Keratinocyte (primary cell): ENCODE measurements around the gene PKD2. TPM values are rescaled to one million over a fixed set of nuclear protein-coding genes. Genes with fewer than 3 reads are reported as not detected.
"Not testable (repeated sequence)": the region's sequence is repeated elsewhere in the genome, so short reads cannot be mapped to it uniquely, and the experiment has no call there.

Source experiments
- DNase-seq: peaks from one replicate; pipeline ENCODE4 v3.0.0-alpha.2; 2011; ENCODE audit warnings: low read depth, missing footprints, low spot score
- FAIRE-seq: peaks from 2 replicates; lab custom pipeline; 2011; peaks lifted over from hg19 to GRCh38; lab: Jason Lieb, UNC
- H2AFZ ChIP-seq: 2 replicates; pipeline ENCODE4 v1.6.0; 2012; ENCODE audit warnings: low read length, control low read depth, inconsistent platforms; ENCODE audit not compliant: control insufficient read depth
- H3K27ac ChIP-seq: 2 replicates; pipeline ENCODE4 v1.5.1; 2011; ENCODE audit warnings: low read length; ENCODE audit not compliant: control insufficient read depth, insufficient read depth
- H3K27me3 ChIP-seq: 3 replicates; pipeline ENCODE4 v1.6.0; 2011; ENCODE audit warnings: low read length; ENCODE audit not compliant: control insufficient read depth, insufficient read depth; ENCODE audit errors: extremely low read depth
- H3K36me3 ChIP-seq, 2 experiments: 2 replicates in 1 of 2; 3 replicates in 1 of 2; pipeline ENCODE4 v1.5.1; 2011; ENCODE audit warnings: low read length in 2 of 2, mild to moderate bottlenecking in 1 of 2; ENCODE audit not compliant: control insufficient read depth in 2 of 2, insufficient read depth in 2 of 2; ENCODE audit errors: extremely low read depth in 1 of 2
- H3K4me1 ChIP-seq: 3 replicates; pipeline ENCODE4 v1.5.1; 2011; ENCODE audit warnings: low read length; ENCODE audit not compliant: control insufficient read depth, insufficient read depth; ENCODE audit errors: extremely low read depth
- H3K4me2 ChIP-seq: 3 replicates; pipeline ENCODE4 v1.6.0; 2011; ENCODE audit warnings: low read depth, low read length; ENCODE audit not compliant: control insufficient read depth, insufficient read depth; ENCODE audit errors: extremely low read depth
- H3K4me3 ChIP-seq, 3 experiments: fragments of 200-600 bp in 1 of 3; sonication (generic) in 1 of 3; 2 replicates in 2 of 3; 3 replicates in 1 of 3; pipeline ENCODE4 v1.5.1; 2011 to 2016; ENCODE audit warnings: low read length in 3 of 3, mild to moderate bottlenecking in 3 of 3, control low read depth in 2 of 3, inconsistent platforms in 1 of 3, low read depth in 1 of 3, mixed read lengths in 1 of 3, mixed run types in 1 of 3, moderate library complexity in 1 of 3; ENCODE audit not compliant: control insufficient read depth in 2 of 3, insufficient read depth in 2 of 3; ENCODE audit errors: extremely low read depth in 1 of 3
- H3K79me2 ChIP-seq: 2 replicates; pipeline ENCODE4 v1.6.0; 2012; ENCODE audit warnings: low read length; ENCODE audit not compliant: control insufficient read depth, insufficient read depth
- H3K9ac ChIP-seq: 3 replicates; pipeline ENCODE4 v1.6.0; 2011; ENCODE audit warnings: low read length; ENCODE audit not compliant: control insufficient read depth, insufficient read depth; ENCODE audit errors: extremely low read depth
- H3K9me1 ChIP-seq: 3 replicates; pipeline ENCODE4 v1.6.0; 2011; ENCODE audit warnings: low read length; ENCODE audit not compliant: control insufficient read depth, insufficient read depth; ENCODE audit errors: extremely low read depth
- H3K9me3 ChIP-seq: 2 replicates; pipeline ENCODE4 v1.5.1; 2012; ENCODE audit warnings: low read depth, low read length; ENCODE audit not compliant: control insufficient read depth
- H4K20me1 ChIP-seq: 3 replicates; pipeline ENCODE4 v1.6.0; 2011; ENCODE audit warnings: low read length; ENCODE audit not compliant: control insufficient read depth, insufficient read depth; ENCODE audit errors: extremely low read depth
- CTCF ChIP-seq, 3 experiments: IDR thresholded peaks in 1 of 3; conservative IDR thresholded peaks in 1 of 3; optimal IDR thresholded peaks in 1 of 3; 2 replicates in 2 of 3; 3 replicates in 1 of 3; pipeline versions ENCODE3 to v1.5.1; 2011; ENCODE audit warnings: low read length in 3 of 3, mild to moderate bottlenecking in 3 of 3, moderate library complexity in 2 of 3, control low read depth in 1 of 3, inconsistent platforms in 1 of 3; ENCODE audit not compliant: insufficient read depth in 2 of 3; ENCODE audit errors: extremely low read depth in 1 of 3
- EZH2 ChIP-seq: IDR thresholded peaks from one replicate; pipeline ENCODE4 v1.6.1; 2012; ENCODE audit warnings: inconsistent platforms, mild to moderate bottlenecking, low read length, moderate library complexity
- dilution Hi-C: fragments of 300-500 bp; cut with MboI; formaldehyde crosslinking; loops from one replicate; pipeline ENCODE4 v1.7.0; 2020; ENCODE audit warnings: low sequenced_read_pairs; ENCODE audit not compliant: extremely low pct_ligation_motif_present
- polyA plus RNA-seq, 5 experiments: library from polyadenylated mRNA; depleted of rRNA in 3 of 5; stranded (reverse) in 3 of 5; stranded (forward) in 1 of 5; unstranded in 1 of 5; fragments of >200 nt; gene quantifications; 1 replicate in 1 of 5; 2 replicates in 3 of 5; 3 replicates in 1 of 5; pipeline versions ENCODE4 v1.2.1 to v1.2.3, GENCODE V29; 2011 to 2012; ENCODE audit warnings: missing spikeins in 2 of 5, low read depth in 1 of 5, low replicate concordance in 1 of 5

The PKD2 gene
- polyA plus RNA-seq, 1 donor (not counting 4 experiments of a cell fraction or from before 2014, with no cell fraction given), result 21.5 TPM

- H3K27me3 ChIP-seq, result no peaks in the 10 kb centered on the region
- no peaks in the 10 kb centered on the region for H3K79me2 ChIP-seq
- no peak overlapping the region for H3K9ac ChIP-seq
- H3K9me1 ChIP-seq, result no peaks in the 10 kb centered on the region
- no peaks in the 10 kb centered on the region for H3K9me3 ChIP-seq
- H2AFZ ChIP-seq, result no peak overlapping the region
- no peaks in the 10 kb centered on the region for H3K36me3 ChIP-seq
- H4K20me1 ChIP-seq, result no peaks in the 10 kb centered on the region
- no peak overlapping the region for H3K4me2 ChIP-seq
- no peak for DNase-seq
- dilution Hi-C loops, result no loop called here
- FAIRE-seq, result no peak
- H3K27ac ChIP-seq, result no peak overlapping the region
- no peak overlapping the region for H3K4me3 ChIP-seq
- no peaks in the 10 kb centered on the region for H3K4me1 ChIP-seq
- TF ChIP-seq EZH2 (no peak), CTCF (optimal IDR thresholded peaks at IDR 0.05 in 1 of 3, IDR thresholded peaks at IDR 0.05 in 1 of 3, conservative IDR thresholded peaks at IDR 0.05 in 1 of 3; ENCODE audit: extremely low read depth in 1 of 3, insufficient read depth in 2 of 3, low read length in 3 of 3) (no peak)
These were observed 12.0 kb upstream of the PKD2 start for GRCh38 chr4:87995435-87995834.

- H3K4me2 ChIP-seq, FAIRE-seq, H2AFZ ChIP-seq, H3K9me1 ChIP-seq, H3K4me1 ChIP-seq, H3K27ac ChIP-seq, H3K36me3 ChIP-seq, H3K79me2 ChIP-seq, H4K20me1 ChIP-seq, dilution Hi-C loops, H3K9me3 ChIP-seq, H3K9ac ChIP-seq, H3K27me3 ChIP-seq, H3K4me3 ChIP-seq, DNase-seq: not testable (repeated sequence)
- TF ChIP-seq CTCF (optimal IDR thresholded peaks at IDR 0.05 in 1 of 3, IDR thresholded peaks at IDR 0.05 in 1 of 3, conservative IDR thresholded peaks at IDR 0.05 in 1 of 3; ENCODE audit: extremely low read depth in 1 of 3, insufficient read depth in 2 of 3, low read length in 3 of 3), result peak in 1 of 3 experiments; percentile 5
These were observed 8.2 kb upstream of the PKD2 start for GRCh38 chr4:87999191-87999691.
